Stimulated activated CD8-positive, alpha-beta memory T cell treated with anti-CD3 and anti-CD28 coated beads, Interleukin-12 subunit alpha, Interleukin-12 subunit beta, amount 100 ng/mL, for 4 hours (primary cell): ENCODE data around the gene GALNT9.

Experiments used
- DNase-seq: peaks from one replicate; pipeline ENCODE4 v3.0.0-alpha.2; 2020; ENCODE audit warnings: low read depth

GALNT9 gene

GRCh38 chr12:132292328-132293319 is 36.8 kb downstream of the GALNT9 start:
- no peak for DNase-seq

DNA sequence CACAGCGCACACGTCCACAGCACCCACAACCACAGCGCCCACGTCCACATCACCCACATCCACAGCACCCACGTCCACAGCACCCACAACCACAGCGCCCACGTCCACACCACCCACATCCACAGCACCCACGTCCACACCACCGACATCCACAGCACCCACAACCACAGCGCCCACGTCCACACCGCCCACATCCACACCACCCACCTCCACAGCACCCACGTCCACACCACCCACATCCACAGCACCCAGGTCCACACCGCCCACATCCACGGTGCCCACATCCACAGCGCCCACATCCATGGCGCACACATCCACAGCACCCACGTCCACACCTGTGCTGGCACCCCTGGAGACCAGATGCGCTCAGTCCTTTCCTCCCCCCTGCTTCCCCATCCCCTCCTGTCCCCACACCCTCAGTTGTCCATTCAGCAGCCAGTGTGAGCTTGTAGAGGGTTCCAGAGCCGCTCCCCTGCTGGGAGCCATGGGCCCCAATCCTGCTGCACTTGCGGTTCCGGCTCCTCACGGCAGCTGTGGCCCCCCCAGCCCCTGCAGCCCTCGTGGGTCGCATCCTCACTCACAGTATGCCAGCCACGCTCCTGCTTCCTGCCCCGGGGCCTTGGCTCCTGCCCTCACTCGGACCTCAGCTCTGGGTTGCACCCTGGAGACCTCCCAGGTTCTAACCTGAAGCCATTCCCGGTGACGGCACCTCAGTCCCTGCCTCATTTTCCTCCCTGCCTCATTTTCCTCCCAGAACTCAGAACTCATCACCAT is 37.8 kb downstream of the GALNT9 start:
- no peak for DNase-seq

GRCh38 chr12:132290203-132290540 is 39.2 kb downstream of the GALNT9 start:
- no peak for DNase-seq

DNA sequence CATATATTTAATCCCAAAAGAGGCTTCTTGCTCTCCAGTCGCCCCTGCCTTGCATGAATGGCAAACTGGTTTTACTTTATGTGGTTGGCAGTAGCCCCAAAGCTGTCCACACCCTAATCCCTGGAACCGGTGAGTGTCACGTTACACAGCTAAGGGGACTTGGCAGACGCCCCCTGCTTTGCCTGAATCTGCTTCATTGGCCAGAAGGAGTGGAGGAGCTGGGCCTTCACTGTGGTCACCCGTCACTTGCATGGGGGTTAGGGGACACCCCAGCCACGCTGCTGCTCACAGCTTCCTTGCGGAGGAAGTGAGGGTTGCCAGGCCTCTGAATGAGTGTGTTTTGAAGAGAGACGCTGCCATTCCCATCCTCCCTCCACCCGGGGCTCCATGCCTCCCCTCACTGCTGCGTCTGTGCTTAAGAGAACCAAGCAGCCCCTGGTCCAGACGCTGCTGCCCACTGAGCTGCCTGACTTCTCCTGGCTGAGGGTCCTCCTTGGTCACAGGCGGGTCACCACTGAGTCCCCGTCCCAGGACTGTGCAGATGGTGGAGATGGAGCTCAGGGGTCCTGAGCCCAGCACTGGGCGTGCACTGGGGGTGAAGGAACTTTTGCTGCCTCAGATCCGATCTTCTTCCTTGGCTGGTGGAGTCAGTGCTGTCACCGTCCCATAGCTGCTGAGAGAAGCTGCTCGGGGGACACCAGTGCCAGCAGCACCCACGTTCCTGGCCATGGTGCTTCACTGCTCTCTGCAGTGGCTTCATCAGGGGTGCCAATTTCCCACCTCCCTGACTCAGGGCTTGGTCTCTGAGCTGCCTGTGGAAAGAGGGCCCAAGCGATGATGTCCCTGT is 39.8 kb downstream of the GALNT9 start:
- DNase-seq, result no peak

- no peak for DNase-seq
Measured at GRCh38 chr12:132288516-132289215, 40.7 kb downstream of the GALNT9 start.

GRCh38 chr12:132287391-132288238 is 41.8 kb downstream of the GALNT9 start:
- no peak for DNase-seq

GRCh38 chr12:132286912-132287311 is 42.5 kb downstream of the GALNT9 start:
- no peak for DNase-seq

DNA sequence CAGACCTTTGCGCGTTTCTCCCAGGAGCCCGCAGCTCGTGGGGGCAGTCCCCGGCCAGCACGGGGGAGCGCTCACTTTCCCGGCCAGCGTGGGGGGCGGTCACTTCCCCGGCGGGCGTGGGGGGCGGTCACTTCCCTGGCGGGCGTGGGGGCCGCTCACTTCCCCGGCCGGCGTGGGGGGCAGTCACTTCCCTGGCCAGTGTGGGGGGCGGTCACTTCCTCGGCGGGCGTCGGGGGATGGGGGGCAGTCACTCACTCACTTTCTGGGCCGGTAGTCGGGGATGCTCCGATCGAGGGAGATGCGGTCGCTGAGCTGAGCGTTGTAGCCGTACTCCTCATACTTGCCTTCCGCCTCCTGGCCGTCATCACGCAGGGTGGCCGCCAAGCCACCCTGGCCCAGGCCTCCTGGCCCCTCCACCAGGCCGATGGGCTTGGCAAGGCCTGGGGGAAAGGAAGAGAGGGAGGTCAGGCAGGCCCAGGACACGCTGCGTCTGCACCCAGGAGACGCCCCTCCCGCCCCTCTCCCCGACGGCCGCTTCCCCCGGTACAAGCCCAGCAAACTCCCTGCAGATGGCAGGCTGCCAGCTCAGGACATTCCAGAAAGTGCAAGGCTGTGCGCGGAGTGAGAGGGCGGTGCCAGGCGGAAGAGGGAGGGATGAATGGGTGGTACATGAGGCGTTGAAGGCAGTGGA is 43.3 kb downstream of the GALNT9 start:
- no peak for DNase-seq

DNA sequence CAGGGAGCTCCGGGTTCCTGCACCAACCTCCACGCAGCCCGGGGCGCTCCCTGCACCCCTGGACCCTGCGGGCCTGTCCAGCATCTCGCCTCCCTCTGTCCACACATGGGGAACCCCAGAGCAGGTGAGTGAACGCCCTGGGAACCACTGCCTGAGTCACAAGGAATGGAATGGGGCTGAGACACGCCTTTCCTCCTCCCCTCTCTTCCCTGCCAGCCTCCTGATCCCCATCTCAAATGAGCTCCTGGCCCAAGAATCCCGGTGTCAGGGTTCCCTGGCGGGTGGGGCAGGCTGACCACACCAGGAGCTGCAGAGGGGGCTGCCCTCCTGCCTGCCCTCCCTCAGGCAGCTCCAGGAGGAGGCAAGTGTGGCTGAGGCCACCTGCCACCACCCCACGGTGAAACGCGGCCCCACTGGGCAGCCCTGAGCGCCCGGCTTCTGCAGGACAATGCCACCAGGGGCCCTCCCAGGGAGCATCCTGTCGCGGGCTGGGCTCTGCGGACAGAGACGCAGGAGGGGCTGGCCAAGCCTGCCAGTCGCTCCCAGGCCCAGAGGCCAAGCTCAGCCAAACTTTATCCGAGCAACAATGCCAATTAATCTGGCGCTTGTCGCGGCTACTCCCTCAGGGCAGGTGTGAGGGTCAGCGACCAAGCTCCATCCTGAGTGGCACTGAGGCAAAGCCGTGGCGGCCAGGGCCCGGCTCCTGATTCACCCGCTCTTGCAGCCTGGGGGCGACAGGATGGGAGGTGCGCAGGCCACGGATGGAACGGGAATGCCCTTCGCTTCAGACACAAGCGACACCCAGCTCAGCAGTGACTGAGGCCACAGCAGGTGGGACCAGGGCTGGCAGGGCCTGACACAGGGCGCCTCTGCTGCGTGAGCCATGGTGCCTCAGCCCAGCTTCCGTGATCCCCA is 44.3 kb downstream of the GALNT9 start:
- no peak for DNase-seq

DNA sequence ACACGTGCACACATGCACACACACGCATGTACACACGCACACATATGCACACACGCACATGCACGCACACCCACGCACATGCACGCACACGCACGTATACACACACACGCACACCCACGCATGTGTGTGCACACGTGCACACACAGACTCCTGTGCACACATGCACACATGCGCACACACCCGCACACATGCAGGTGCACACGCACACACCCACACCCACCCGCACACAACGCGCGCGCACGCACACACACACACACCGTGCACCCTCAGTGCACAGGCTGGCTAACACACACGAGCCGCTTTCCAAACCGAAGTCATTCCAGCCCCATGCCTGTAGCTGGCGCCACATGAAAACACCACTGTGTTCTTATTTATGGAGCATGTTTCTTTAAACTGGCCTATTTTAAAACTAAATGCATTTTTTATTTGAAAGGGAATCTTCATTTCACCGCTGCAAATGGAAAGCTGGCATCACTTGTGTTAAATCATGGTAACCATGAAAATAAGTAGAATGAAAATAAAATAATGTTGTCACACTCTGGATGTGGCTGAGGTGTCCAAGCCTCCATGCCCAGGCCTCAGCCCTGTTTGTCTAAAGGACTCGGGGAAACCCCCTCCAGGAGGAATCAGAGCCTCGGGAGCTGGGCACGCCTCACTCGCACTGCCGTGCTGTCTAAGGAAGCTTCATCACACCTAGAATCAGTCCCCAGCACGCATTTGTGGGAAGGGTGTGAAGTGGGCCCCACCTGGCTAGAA is 45.1 kb downstream of the GALNT9 start:
- DNase-seq, result no peak

DNA sequence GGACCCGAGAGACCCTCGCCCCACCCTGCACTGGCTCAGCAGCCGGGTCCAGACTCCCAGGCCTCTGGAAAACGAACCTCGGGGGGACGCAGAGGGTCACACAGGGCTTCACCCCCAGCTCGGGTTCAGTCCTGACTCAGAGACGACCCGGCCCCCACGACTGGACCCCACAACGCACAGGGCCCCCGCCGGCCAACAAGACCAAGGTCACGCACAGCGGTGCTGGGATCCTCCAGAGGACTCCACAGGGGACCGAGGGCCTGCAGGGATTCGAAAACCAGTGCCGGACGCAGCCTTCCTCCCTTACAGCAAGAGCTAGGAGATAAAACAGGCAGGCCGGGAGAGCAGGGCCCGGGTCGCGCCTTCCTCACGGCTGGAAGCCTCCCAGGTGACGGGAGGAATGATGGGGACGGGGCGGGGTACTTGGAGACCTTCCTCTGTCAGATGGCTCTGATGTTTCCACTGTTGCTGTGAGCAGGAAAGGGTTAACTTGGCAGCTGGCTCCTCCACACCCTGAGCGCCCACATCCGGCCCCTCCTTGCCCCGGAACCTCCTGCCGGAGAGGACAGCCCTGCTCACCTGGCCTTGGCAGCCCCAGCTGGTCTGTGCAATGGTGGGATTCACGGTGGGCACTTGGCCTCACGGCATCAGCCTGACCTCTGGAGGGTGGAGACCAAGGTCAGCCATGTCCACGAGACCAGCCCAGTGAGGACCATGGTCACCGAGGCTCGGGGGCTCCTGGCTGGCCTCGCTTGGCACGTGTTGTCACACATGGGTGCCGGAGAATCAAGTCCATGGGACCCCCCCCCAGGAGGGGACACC is 46.2 kb downstream of the GALNT9 start:
- DNase-seq, result no peak

- no peak for DNase-seq
Measured at GRCh38 chr12:132282031-132282949, 47.1 kb downstream of the GALNT9 start.

DNA sequence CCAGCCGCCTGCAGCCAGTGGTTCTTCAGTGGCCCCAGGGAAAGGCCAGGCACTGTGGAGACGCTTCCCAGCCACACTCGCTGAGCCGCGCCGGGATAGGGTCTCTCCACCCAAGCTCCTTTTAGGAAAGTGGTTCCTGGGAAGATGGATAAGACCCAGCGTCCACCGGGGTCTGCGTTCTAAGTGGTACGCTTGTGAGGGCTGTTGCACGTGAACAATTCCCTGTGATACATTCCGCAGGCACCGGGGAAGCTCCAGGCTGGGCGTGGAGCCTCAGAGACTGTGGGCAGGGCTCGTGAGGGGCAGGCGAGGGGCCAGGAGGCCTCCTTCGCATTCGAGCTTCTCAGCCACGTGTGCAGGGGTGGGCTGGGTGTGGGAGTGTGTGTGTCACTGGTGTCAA is 48.4 kb downstream of the GALNT9 start:
- DNase-seq, result no peak

DNA sequence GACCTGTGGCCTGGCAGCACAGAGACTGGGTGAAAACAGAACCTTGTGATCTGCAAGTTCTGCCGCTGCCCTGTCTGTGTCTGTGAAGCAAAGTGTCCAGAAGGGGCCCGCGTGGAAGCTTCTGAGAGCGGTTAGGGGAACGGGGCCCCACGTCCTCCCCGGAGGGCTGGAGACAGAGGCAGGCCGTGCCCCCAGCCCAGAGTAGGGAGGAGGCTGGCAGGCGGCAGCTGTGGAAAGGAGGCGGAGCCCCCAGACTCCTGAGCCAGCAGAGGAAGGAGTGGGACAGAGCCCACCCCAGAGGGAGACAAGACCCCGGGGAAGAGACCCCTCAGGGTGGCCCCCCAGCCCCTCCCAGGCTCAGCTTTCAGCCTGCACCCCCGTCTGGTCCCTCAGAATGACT is 49.0 kb downstream of the GALNT9 start:
- no peak for DNase-seq

DNA sequence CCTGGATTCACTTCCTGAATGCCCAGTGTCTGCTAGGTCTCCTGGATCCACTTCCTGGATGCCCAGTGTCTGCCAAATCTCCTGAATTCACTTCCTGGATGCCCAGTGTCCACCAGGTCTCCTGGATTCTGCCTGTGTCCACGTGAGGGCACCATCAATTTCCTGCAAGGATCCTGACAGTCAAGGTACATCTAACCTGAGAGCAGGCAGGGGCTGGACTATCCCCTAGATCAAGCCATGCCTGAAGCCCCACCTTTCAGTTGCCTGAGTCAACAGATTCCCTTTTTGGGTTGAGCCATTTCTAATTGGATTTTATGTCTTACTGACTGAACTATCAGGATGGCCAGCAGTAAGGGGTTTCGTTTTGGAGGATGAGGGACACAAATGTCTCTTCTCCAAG is 49.5 kb downstream of the GALNT9 start:
- no peak for DNase-seq

- DNase-seq, result no peak
Measured at GRCh38 chr12:132279184-132279889, 50.1 kb downstream of the GALNT9 start.
